B cell (primary cell): Measurements from ENCODE around the gene PREB. TPM values are rescaled to one million over a fixed set of nuclear protein-coding genes. Genes with fewer than 3 reads are reported as not detected.

Experiments
- ATAC-seq: fragments of 200-7000 bp; cut with Tn5 transposase; one replicate; pipeline ENCODE4 v1.10.0; 2021; ENCODE audit warnings: low read depth, mild to moderate bottlenecking, moderate number of reproducible peaks, moderate library complexity
- CTCF ChIA-PET: fragments of 350-600 bp; sonication (Branson Sonifier 250); formaldehyde crosslinking; loops from one replicate; lab custom pipeline; 2021; ENCODE audit warnings: antibody characterized with exemption, inconsistent platforms; lab: Charles Lee
- POLR2A ChIA-PET: fragments of 350-600 bp; sonication (Branson Sonifier 250); formaldehyde crosslinking; loops from one replicate; lab custom pipeline; 2021; ENCODE audit warnings: antibody characterized with exemption; lab: Charles Lee
- DNase-seq: peaks from one replicate; pipeline ENCODE4 v3.0.0; 2013
- H2AFZ ChIP-seq: 2 replicates; pipeline ENCODE4 v1.6.1; 2012; ENCODE audit warnings: mild to moderate bottlenecking, low read depth, low read length; ENCODE audit not compliant: insufficient read depth, poor library complexity, severe bottlenecking
- H3K27ac ChIP-seq, 2 donors: 1 replicate in 1 of 2; 2 replicates in 1 of 2; pipeline ENCODE4 v1.5.1; 2012 to 2013; ENCODE audit warnings: low read length in 2 of 2, mild to moderate bottlenecking in 2 of 2, moderate library complexity in 1 of 2
- H3K27me3 ChIP-seq, 4 experiments: fragments of 200-600 bp in 1 of 4; sonication (generic) in 1 of 4; replicated peaks in 1 of 4; 1 replicate in 2 of 4; 2 replicates in 2 of 4; pipeline versions ENCODE4 v1.6.1 to v1.7.0; 2013 to 2016; ENCODE audit warnings: low read length in 3 of 4, mild to moderate bottlenecking in 2 of 4, mixed read lengths in 1 of 4, moderate library complexity in 1 of 4; ENCODE audit not compliant: insufficient read depth in 4 of 4, control insufficient read depth in 3 of 4; ENCODE audit errors: control extremely low read depth in 1 of 4
- H3K36me3 ChIP-seq, 2 experiments: replicated peaks in 1 of 2; 1 replicate in 1 of 2; 2 replicates in 1 of 2; pipeline versions ENCODE4 v1.6.1 to v1.7.1; 2013; ENCODE audit warnings: low read length in 1 of 2; ENCODE audit not compliant: insufficient read depth in 2 of 2, control insufficient read depth in 1 of 2; ENCODE audit errors: control extremely low read depth in 1 of 2, extremely low read depth in 1 of 2
- H3K4me1 ChIP-seq, 2 donors: fragments of 200-600 bp in 1 of 2; sonication (generic) in 1 of 2; 1 replicate in 1 of 2; 2 replicates in 1 of 2; pipeline versions ENCODE4 v1.5.1 to v1.6.1; 2013 to 2017; ENCODE audit warnings: low read length in 2 of 2; ENCODE audit not compliant: control insufficient read depth in 2 of 2, insufficient read depth in 2 of 2
- H3K4me2 ChIP-seq: replicated peaks from 2 replicates; pipeline ENCODE3; 2012; ENCODE audit warnings: mild to moderate bottlenecking, low read depth, low read length; ENCODE audit not compliant: poor library complexity, severe bottlenecking
- H3K4me3 ChIP-seq, 5 experiments: fragments of 200-600 bp in 1 of 5; sonication (generic) in 1 of 5; 1 replicate in 3 of 5; 2 replicates in 2 of 5; pipeline versions ENCODE4 v1.5.1 to v1.7.0; 2011 to 2016; ENCODE audit warnings: low read length in 4 of 5, mild to moderate bottlenecking in 4 of 5, low read depth in 2 of 5, control low read depth in 1 of 5, moderate library complexity in 1 of 5; ENCODE audit not compliant: insufficient read depth in 1 of 5; ENCODE audit errors: control extremely low read depth in 1 of 5, extremely low read depth in 1 of 5
- H3K79me2 ChIP-seq: fragments of 200-600 bp; sonication (generic); one replicate; pipeline ENCODE4 v1.6.0; 2016; ENCODE audit warnings: low read length; ENCODE audit not compliant: control insufficient read depth, insufficient read depth
- H3K9ac ChIP-seq: fragments of 200-600 bp; sonication (generic); 2 replicates; pipeline ENCODE4 v1.6.1; 2017; ENCODE audit warnings: mild to moderate bottlenecking, low read length, moderate library complexity
- H3K9me3 ChIP-seq, 3 donors: one replicate each; pipeline versions ENCODE4 v1.6.1 to v1.7.1; 2013; ENCODE audit warnings: low read length in 2 of 3; ENCODE audit not compliant: control insufficient read depth in 2 of 3, insufficient read depth in 1 of 3; ENCODE audit errors: control extremely low read depth in 1 of 3
- H4K20me1 ChIP-seq: 2 replicates; pipeline ENCODE4 v1.6.0; 2012; ENCODE audit warnings: mild to moderate bottlenecking, low read length; ENCODE audit not compliant: insufficient read depth, control insufficient read depth, poor library complexity, severe bottlenecking
- H3K27ac Mint-ChIP-seq: one replicate; pipeline ENCODE4 v1.8.0; 2021; ENCODE audit warnings: mixed read lengths
- H3K27me3 Mint-ChIP-seq: one replicate; pipeline ENCODE4 v1.8.0; 2021; ENCODE audit warnings: mixed read lengths
- H3K4me1 Mint-ChIP-seq: one replicate; pipeline ENCODE4 v1.8.0; 2021; ENCODE audit warnings: mixed read lengths
- H3K4me3 Mint-ChIP-seq: one replicate; pipeline ENCODE4 v1.8.0; 2021; ENCODE audit warnings: mixed read lengths
- H3K9me3 Mint-ChIP-seq: one replicate; pipeline ENCODE4 v1.8.0; 2022; ENCODE audit warnings: mixed read lengths; ENCODE audit not compliant: insufficient read depth
- CTCF ChIP-seq: fragments of 200-600 bp; IDR thresholded peaks from one replicate; pipeline ENCODE4 v1.8.0; 2022; ENCODE audit warnings: antibody characterized with exemption, mild to moderate bottlenecking
- EZH2 ChIP-seq: IDR thresholded peaks from 2 replicates; pipeline ENCODE4 v1.6.1; 2012; ENCODE audit warnings: borderline replicate concordance, low read depth, mild to moderate bottlenecking, moderate library complexity, low read length; ENCODE audit not compliant: insufficient read depth, poor library complexity, severe bottlenecking
- WGBS: methylation state at CpG from one replicate; pipeline ENCODE4 v1.1.5; 2013; ENCODE audit warnings: missing lambda C conversion rate; ENCODE audit not compliant: insufficient coverage; 5-methylcytosine and 5-hydroxymethylcytosine counted together
- intact Hi-C: fragments of 100-400 bp; cut with micrococcal nuclease; formaldehyde crosslinking; loops from one replicate; pipeline ENCODE4 v1.10.0; 2022
- polyA plus RNA-seq: library from polyadenylated mRNA; depleted of rRNA; stranded (reverse); fragments of >200 nt; gene quantifications from 2 replicates; pipeline ENCODE4 v1.2.3, GENCODE V29; 2012
- total RNA-seq, 2 donors: library from RNA; stranded (reverse); fragments of 120-200 nt in 1 of 2; gene quantifications; 1 replicate in 1 of 2; 2 replicates in 1 of 2; pipeline versions ENCODE4 v1.2.3 to v1.2.4, GENCODE V29; 2013 to 2022

Gene PREB
- total and polyA plus RNA-seq, 2 donors (not counting 1 experiment from before 2014, with no cell fraction given), result 46.0 to 88.9 TPM

GRCh38 chr2:27155069-27155520 lies 20.7 kb upstream of the PREB start:
- Mint-ChIP-seq H3K9me3 (no peaks in the 10 kb centered on the region), H3K27ac (no peak overlapping the region), H3K4me3 (no peak overlapping the region), H3K4me1 (no peaks in the 10 kb centered on the region), H3K27me3 (peaks cover 10% of the 10 kb centered on the region)
- Histone ChIP-seq H2AFZ (no peak overlapping the region), H3K9ac (no peak overlapping the region), H3K79me2 (no peaks in the 10 kb centered on the region), H3K4me2 (no peak overlapping the region), H3K27ac (no peak overlapping the region), H3K9me3 (no peaks in the 10 kb centered on the region), H3K36me3 (no peaks in the 10 kb centered on the region), H3K4me3 (no peak overlapping the region), H3K27me3 (peaks cover 0 to 7% (median 0%) of the 10 kb centered on the region in 4 experiments), H3K4me1 (no peaks in the 10 kb centered on the region), H4K20me1 (no peaks in the 10 kb centered on the region)
- no peak for TF ChIP-seq CTCF
- ChIA-PET CTCF (no interaction called here), POLR2A (no interaction called here)
- intact Hi-C loops, result no loop called here
- no peak for ATAC-seq
- no peak for DNase-seq
- 90% methylated on average over 9 of the region's 9 CpGs for WGBS

GRCh38 chr2:27154488-27154887 lies 20.1 kb upstream of the PREB start:
- H3K4me1 Mint-ChIP-seq, result no peaks in the 10 kb centered on the region
- ChIA-PET CTCF (interaction anchor here (0.5 to 1.0 kb wide), 2 partner anchors 16 to 18 kb away, joined by 3 to 5 read pairs; no protein-coding TSS in a partner anchor), POLR2A (no interaction called here)
- no peak for DNase-seq
- Histone ChIP-seq H3K36me3 (no peaks in the 10 kb centered on the region), H4K20me1 (no peaks in the 10 kb centered on the region), H3K27ac (no peak overlapping the region), H3K27me3 (peaks cover 0 to 7% (median 0%) of the 10 kb centered on the region in 4 experiments), H3K9me3 (no peaks in the 10 kb centered on the region), H2AFZ (no peak overlapping the region), H3K9ac (no peak overlapping the region), H3K4me1 (no peaks in the 10 kb centered on the region), H3K79me2 (no peaks in the 10 kb centered on the region), H3K4me2 (no peak overlapping the region), H3K4me3 (no peak overlapping the region)
- ATAC-seq, result no peak
- H3K27me3 Mint-ChIP-seq, result peaks cover 10% of the 10 kb centered on the region
- WGBS, result 85% methylated on average over 6 of the region's 6 CpGs
- no peaks in the 10 kb centered on the region for H3K9me3 Mint-ChIP-seq
- intact Hi-C loops, result no loop called here
- TF ChIP-seq CTCF, result no peak
- TF ChIP-seq EZH2, result no peak
- H3K4me3 Mint-ChIP-seq, result no peak overlapping the region
- no peak overlapping the region for H3K27ac Mint-ChIP-seq
